ENCODE measurements around the gene ZMYND15.

DNA sequence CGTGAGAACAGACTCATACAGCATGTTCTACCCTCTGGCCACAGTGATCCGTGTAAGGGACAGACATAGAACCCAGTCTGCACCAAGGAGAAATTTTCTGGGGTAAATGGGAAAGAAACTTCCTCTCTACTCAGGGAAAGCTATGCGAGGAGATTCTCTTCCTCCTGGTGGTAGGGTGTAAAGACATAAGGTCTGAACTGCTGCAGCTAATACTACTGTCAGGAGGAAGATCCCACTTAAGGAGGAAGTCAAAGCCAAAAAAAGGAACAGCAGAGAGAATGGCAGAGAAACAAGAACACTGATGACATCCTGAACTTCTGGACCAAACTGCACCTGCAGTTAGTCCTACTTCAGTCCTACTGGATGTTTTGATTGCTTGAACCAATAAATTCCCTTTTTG lies 25.0 kb downstream of the ZMYND15 start:
- no peak for TF ChIP-seq POLR2A (IDR thresholded peaks at IDR 0.05; ENCODE audit: low read depth, low read length)
- no peak for TF ChIP-seq POLR2AphosphoS5 (IDR thresholded peaks at IDR 0.05; ENCODE audit: low read depth, low read length)
- no peak for TF ChIP-seq TAF1 (IDR thresholded peaks at IDR 0.05; ENCODE audit: borderline replicate concordance, low read depth, low read length)
